HepG2 (cell line): ENCODE measurements around the gene CPLANE2. TPM values are rescaled to one million over a fixed set of nuclear protein-coding genes. Genes with fewer than 3 reads are reported as not detected.

Experiments
- ATAC-seq: fragments of 200-7000 bp; cut with Tn5 transposase; 3 replicates; pipeline ENCODE4 v1.9.1; 2020; ENCODE audit warnings: mild to moderate bottlenecking, moderate library complexity
- BruUV-seq: library from RNA; stranded (reverse); fragments of 400-500 nt; replicated peaks from 2 replicates; lab custom pipeline; 2021; lab: Mats Ljungman, UMichigan
- CTCF ChIA-PET: fragments of 300-600 bp; formaldehyde crosslinking; extraction: SDS; loops from one replicate; lab custom pipeline; 2021; ENCODE audit warnings: low total read pairs, inconsistent platforms, low intra/inter-chr PET ratio; lab: Yijun Ruan, JAX
- POLR2A ChIA-PET: fragments of 350-600 bp; sonication (Branson Sonifier 250); formaldehyde crosslinking; loops from one replicate; lab custom pipeline; 2020; ENCODE audit warnings: antibody characterized with exemption, inconsistent platforms; lab: Yijun Ruan, JAX
- DNase-seq: peaks from one replicate; pipeline ENCODE4 v3.0.0-alpha.2; 2015; ENCODE audit warnings: low spot score
- FAIRE-seq: peaks from 3 replicates; lab custom pipeline; 2011; peaks lifted over from hg19 to GRCh38; lab: Jason Lieb, UNC
- H2AFZ ChIP-seq: one replicate; pipeline ENCODE4 v1.6.1; 2011; ENCODE audit warnings: low read length, inconsistent platforms
- H3K27ac ChIP-seq: fragments of 300-600 bp; 3 replicates; pipeline ENCODE4 v1.8.0; 2011; ENCODE audit warnings: mixed run types, mild to moderate bottlenecking, mixed read lengths, low read length, inconsistent platforms; ENCODE audit not compliant: insufficient read depth; ENCODE audit errors: extremely low read length
- H3K27me3 ChIP-seq, 2 experiments: fragments of 200-600 bp in 1 of 2; 2 replicates in 1 of 2; 3 replicates in 1 of 2; pipeline versions ENCODE4 v1.6.0 to v1.8.0; 2011; ENCODE audit warnings: low read length in 2 of 2, mild to moderate bottlenecking in 2 of 2, moderate library complexity in 2 of 2, inconsistent platforms in 1 of 2; ENCODE audit not compliant: insufficient read depth in 2 of 2, control insufficient read depth in 1 of 2
- H3K36me3 ChIP-seq, 2 experiments: fragments of 200-600 bp in 1 of 2; replicated peaks in 1 of 2; 2 replicates in 1 of 2; 3 replicates in 1 of 2; pipeline versions ENCODE4 v1.5.1 to v1.8.0; 2011; ENCODE audit warnings: low read length in 2 of 2, inconsistent platforms in 1 of 2; ENCODE audit not compliant: insufficient read depth in 2 of 2, control insufficient read depth in 1 of 2
- H3K4me1 ChIP-seq: 2 replicates; pipeline ENCODE4 v1.5.1; 2012; ENCODE audit warnings: low read length, inconsistent platforms; ENCODE audit not compliant: insufficient read depth
- H3K4me2 ChIP-seq: 2 replicates; pipeline ENCODE4 v1.6.0; 2011; ENCODE audit warnings: low read depth, low read length, inconsistent platforms
- H3K4me3 ChIP-seq, 3 experiments: fragments of 200-600 bp in 1 of 3; sonication (generic), shearing (Covaris generic) in 1 of 3; replicated peaks in 1 of 3; 2 replicates each; pipeline ENCODE4 v1.5.1; 2011 to 2016; ENCODE audit warnings: low read length in 3 of 3, inconsistent platforms in 2 of 3, low read depth in 2 of 3, mild to moderate bottlenecking in 2 of 3, control low read depth in 1 of 3, mixed read lengths in 1 of 3; ENCODE audit not compliant: insufficient read depth in 1 of 3
- H3K79me2 ChIP-seq: one replicate; pipeline ENCODE4 v1.6.1; 2011; ENCODE audit warnings: low read length, inconsistent platforms; ENCODE audit not compliant: insufficient read depth
- H3K9ac ChIP-seq: 2 replicates; pipeline ENCODE4 v1.6.0; 2011; ENCODE audit warnings: mild to moderate bottlenecking, low read depth, low read length, inconsistent platforms; ENCODE audit not compliant: insufficient read depth
- H3K9me3 ChIP-seq: 2 replicates; pipeline ENCODE4 v1.5.1; 2012; ENCODE audit warnings: mild to moderate bottlenecking, low read length
- H4K20me1 ChIP-seq: 2 replicates; pipeline ENCODE4 v1.6.0; 2011; ENCODE audit warnings: inconsistent platforms, mild to moderate bottlenecking, low read length, moderate library complexity; ENCODE audit not compliant: insufficient read depth
- CEBPB ChIP-seq: IDR thresholded peaks from 2 replicates; pipeline ENCODE4 v1.6.1; 2011; ENCODE audit warnings: low read depth, low read length, improper control_type of control experiment, borderline replicate concordance
- FOXK1 ChIP-seq: sonication (generic); formaldehyde crosslinking; IDR thresholded peaks from 2 replicates; pipeline ENCODE4 v1.4.0; 2020; ENCODE audit warnings: low read depth, missing genetic modification reagents, borderline replicate concordance
- HHEX ChIP-seq: IDR thresholded peaks from 2 replicates; pipeline ENCODE4 v1.6.1; 2016; ENCODE audit warnings: control low read depth
- JUN ChIP-seq: sonication (generic); formaldehyde crosslinking; IDR thresholded peaks from 2 replicates; pipeline ENCODE4 v1.4.0; 2020; ENCODE audit warnings: mild to moderate bottlenecking, missing genetic modification reagents
- LCORL ChIP-seq, 2 experiments: fragments of 450-650 bp in 1 of 2; sonication (generic) in 1 of 2; formaldehyde crosslinking in 1 of 2; IDR thresholded peaks; 2 replicates each; pipeline versions ENCODE4 v1.5.0 to v1.6.1; 2017 to 2020; ENCODE audit warnings: antibody characterized with exemption in 1 of 2, missing genetic modification reagents in 1 of 2
- SRF ChIP-seq: IDR thresholded peaks from 2 replicates; pipeline ENCODE4 v1.6.1; 2011; ENCODE audit warnings: mild to moderate bottlenecking, low read depth, low read length, moderate library complexity
- ZNF121 ChIP-seq: sonication (generic); formaldehyde crosslinking; IDR thresholded peaks from 2 replicates; pipeline ENCODE4 v1.5.0; 2020; ENCODE audit warnings: mild to moderate bottlenecking, missing genetic modification reagents
- ZNF83 ChIP-seq: sonication (generic); formaldehyde crosslinking; IDR thresholded peaks from 2 replicates; pipeline ENCODE4 v1.4.0; 2020; ENCODE audit warnings: missing genetic modification reagents, mild to moderate bottlenecking, borderline replicate concordance
- WGBS: methylation state at CpG from one replicate; pipeline ENCODE4 v1.1.6; 2017; ENCODE audit warnings: low lambda C conversion rate; 5-methylcytosine and 5-hydroxymethylcytosine counted together
- in situ Hi-C: cut with HindIII; loops from 2 replicates; pipeline ENCODE4 v1.10.0; 2017; ENCODE audit warnings: low pct_unique_long_range_greater_than_20kb; ENCODE audit not compliant: extremely low pct_ligation_motif_present
- intact Hi-C: fragments of 100-400 bp; cut with micrococcal nuclease; formaldehyde crosslinking; loops from one replicate; pipeline ENCODE4 v1.10.0; 2022; ENCODE audit not compliant: unreplicated experiment
- polyA plus RNA-seq, 8 experiments: library from polyadenylated mRNA; depleted of rRNA in 3 of 8; stranded (reverse) in 7 of 8; unstranded in 1 of 8; fragments of >200 nt; fragmentation: Illumina TruSeq in 4 of 8; extraction: Trizol in 4 of 8; gene quantifications; 2 replicates each; pipeline versions ENCODE4 v1.2.1 to v1.2.3, GENCODE V29; 2011 to 2016; ENCODE audit warnings: low read depth in 4 of 8, missing spikeins in 1 of 8, mixed read lengths in 1 of 8; ENCODE audit not compliant: insufficient read depth in 1 of 8
- total RNA-seq, 5 experiments: library from RNA; depleted of rRNA; stranded (reverse); fragments of >200 nt; fragmentation: Illumina TruSeq; extraction: Trizol; gene quantifications; 2 replicates each; pipeline ENCODE4 v1.2.3, GENCODE V29; 2016; ENCODE audit warnings: low read depth in 1 of 5

Gene CPLANE2
- total and polyA plus RNA-seq, 2 of the 13 experiments (the other 11 are each of a cell fraction or from before 2014, with no cell fraction given): 0.29 to 1.6 TPM

GRCh38 chr1:16249596-16250241, 12.7 kb upstream of the CPLANE2 start:
- FAIRE-seq: peak; percentile 4
- no peak overlapping the region for H3K4me2 ChIP-seq
- H3K9ac ChIP-seq: no peak overlapping the region
- H3K27ac ChIP-seq: no peak overlapping the region
- intact Hi-C loops: no loop called here
- CTCF ChIA-PET: no interaction called here
- no TSS peak for BruUV-seq
- WGBS: 69% methylated on average over 1 of the region's 3 CpGs
- H3K4me1 ChIP-seq: peaks cover 6% of the 10 kb centered on the region; the same call in 1 of the 2 replicates
- no peaks in the 10 kb centered on the region for H4K20me1 ChIP-seq
- H3K9me3 ChIP-seq: no peaks in the 10 kb centered on the region
- in situ Hi-C loops: no loop called here
- POLR2A ChIA-PET: no interaction called here
- ATAC-seq: no peak
- H3K4me3 ChIP-seq: no peak overlapping the region
- H3K27me3 ChIP-seq: no peaks in the 10 kb centered on the region
- no peaks in the 10 kb centered on the region for H3K79me2 ChIP-seq
- TF ChIP-seq JUN (CRISPR knock-in tag) (no peak), ZNF83 (CRISPR knock-in tag) (no peak), HHEX (CRISPR knock-in tag) (no peak), CEBPB (peak; percentile 67), LCORL (IDR thresholded peaks at IDR 0.05) (peak; percentile 43; the same call in 1 of the 2 replicates), LCORL (CRISPR knock-in tag; IDR thresholded peaks at IDR 0.05) (no peak), SRF (peak; percentile 87), FOXK1 (CRISPR knock-in tag) (no peak), ZNF121 (CRISPR knock-in tag) (no peak)
- peak; percentile 25 for DNase-seq
- H2AFZ ChIP-seq: no peak overlapping the region
- peaks cover 13 to 55% of the 10 kb centered on the region in 2 experiments for H3K36me3 ChIP-seq
